ENCODE measurements around the gene ZFTA.

DNA sequence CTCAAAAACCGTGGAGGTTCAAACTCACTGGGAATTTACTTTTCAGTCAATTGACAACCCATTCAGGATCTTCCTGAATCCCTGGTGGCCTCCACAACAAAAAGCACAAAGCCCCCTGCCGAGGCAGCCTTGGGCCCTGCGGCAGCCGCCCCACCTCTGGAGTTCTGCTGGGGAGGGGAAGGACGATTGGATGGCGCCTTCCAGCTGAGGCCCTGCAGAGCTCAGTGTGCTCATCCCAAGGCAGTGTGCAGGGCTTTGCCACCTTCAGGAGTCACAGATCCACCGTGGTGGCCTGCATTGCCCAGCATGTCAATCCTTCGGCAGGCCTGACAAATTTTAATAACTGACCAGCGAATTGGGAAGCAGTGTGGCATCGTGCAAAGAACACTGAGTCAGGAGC is 7.4 kb downstream of the ZFTA start:
- TF ChIP-seq, protein P1, sequence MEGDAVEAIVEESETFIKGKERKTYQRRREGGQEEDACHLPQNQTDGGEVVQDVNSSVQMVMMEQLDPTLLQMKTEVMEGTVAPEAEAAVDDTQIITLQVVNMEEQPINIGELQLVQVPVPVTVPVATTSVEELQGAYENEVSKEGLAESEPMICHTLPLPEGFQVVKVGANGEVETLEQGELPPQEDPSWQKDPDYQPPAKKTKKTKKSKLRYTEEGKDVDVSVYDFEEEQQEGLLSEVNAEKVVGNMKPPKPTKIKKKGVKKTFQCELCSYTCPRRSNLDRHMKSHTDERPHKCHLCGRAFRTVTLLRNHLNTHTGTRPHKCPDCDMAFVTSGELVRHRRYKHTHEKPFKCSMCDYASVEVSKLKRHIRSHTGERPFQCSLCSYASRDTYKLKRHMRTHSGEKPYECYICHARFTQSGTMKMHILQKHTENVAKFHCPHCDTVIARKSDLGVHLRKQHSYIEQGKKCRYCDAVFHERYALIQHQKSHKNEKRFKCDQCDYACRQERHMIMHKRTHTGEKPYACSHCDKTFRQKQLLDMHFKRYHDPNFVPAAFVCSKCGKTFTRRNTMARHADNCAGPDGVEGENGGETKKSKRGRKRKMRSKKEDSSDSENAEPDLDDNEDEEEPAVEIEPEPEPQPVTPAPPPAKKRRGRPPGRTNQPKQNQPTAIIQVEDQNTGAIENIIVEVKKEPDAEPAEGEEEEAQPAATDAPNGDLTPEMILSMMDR (IDR thresholded peaks at IDR 0.05; ENCODE audit: low read depth, low read length, poor library complexity, severe bottlenecking) = no peak
- no peak for TF ChIP-seq EZH2phosphoT487 (IDR thresholded peaks at IDR 0.05; ENCODE audit: borderline replicate concordance, low read length)

Data from DOHH2 (cell line).